Progenitor cell of endocrine pancreas (in vitro differentiated cells): Measurements from ENCODE around the gene MAGEB16. TPM values are rescaled to one million over a fixed set of nuclear protein-coding genes. Genes with fewer than 3 reads are reported as not detected.

ENCODE experiments used
- DNase-seq: peaks from one replicate; pipeline ENCODE4 v3.0.0; 2021; ENCODE audit warnings: low spot score; ENCODE audit not compliant: unreplicated experiment
- H3K27ac Mint-ChIP-seq: 2 replicates; pipeline ENCODE4 v1.8.0; 2021; ENCODE audit warnings: mild to moderate bottlenecking, moderate library complexity, mixed read lengths
- H3K27me3 Mint-ChIP-seq: 2 replicates; pipeline ENCODE4 v1.8.0; 2021; ENCODE audit warnings: mixed read lengths
- H3K36me3 Mint-ChIP-seq: 2 replicates; pipeline ENCODE4 v1.8.0; 2022; ENCODE audit warnings: mixed read lengths; ENCODE audit not compliant: insufficient read depth
- H3K4me1 Mint-ChIP-seq: 2 replicates; pipeline ENCODE4 v1.8.0; 2021; ENCODE audit warnings: low read depth, mixed read lengths
- H3K4me3 Mint-ChIP-seq: 2 replicates; pipeline ENCODE4 v1.8.0; 2021; ENCODE audit warnings: low read depth, mild to moderate bottlenecking, moderate library complexity, mixed read lengths
- H3K9me3 Mint-ChIP-seq: 2 replicates; pipeline ENCODE4 v1.8.0; 2021; ENCODE audit warnings: low read depth, mixed read lengths
- CTCF ChIP-seq: fragments of 200-600 bp; sonication (generic); IDR thresholded peaks from one replicate; pipeline ENCODE4 v1.5.0; 2021; ENCODE audit warnings: antibody characterized with exemption, mild to moderate bottlenecking; ENCODE audit not compliant: unreplicated experiment
- long read RNA-seq: library from polyadenylated mRNA; unstranded; transcript quantifications from one replicate; pipeline ENCODE4 v2.0.0, GENCODE V29; 2020
- total RNA-seq: library from RNA; stranded (reverse); gene quantifications from 2 replicates; pipeline ENCODE4 v1.2.1, GENCODE V29; 2021

MAGEB16 gene
- not detected in 2 replicates for total RNA-seq
- long read RNA-seq, partial matches to known transcripts: 0 of 1 reads
- long read RNA-seq, other reads (novel, unspliced or antisense): 1 of 1 reads

- Mint-ChIP-seq H3K27me3 (no peaks in the 10 kb centered on the region), H3K36me3 (peaks cover 1% of the 10 kb centered on the region), H3K27ac (no peak within 1 kb of the TSS), H3K4me3 (no peak within 1 kb of the TSS), H3K9me3 (peaks cover 35% of the 10 kb centered on the region), H3K4me1 (no peaks in the 10 kb centered on the region)
- no peak for TF ChIP-seq CTCF
- DNase-seq: no peak
Measured at GRCh38 chrX:35798042-35798441, at the start of gene MAGEB16. Gene MAGEB16, plus strand, starts transcription at chrX:35798342. Its CDS starts 3,855 bp downstream, at chrX:35802197.

- H3K4me3 Mint-ChIP-seq: no peak overlapping the region
- peaks cover 1% of the 10 kb centered on the region for H3K4me1 Mint-ChIP-seq
- H3K9me3 Mint-ChIP-seq: peaks cover 16% of the 10 kb centered on the region
- DNase-seq: no peak
- no peaks in the 10 kb centered on the region for H3K27me3 Mint-ChIP-seq
- H3K36me3 Mint-ChIP-seq: no peaks in the 10 kb centered on the region
- H3K27ac Mint-ChIP-seq: no peak overlapping the region
- TF ChIP-seq CTCF: no peak
Measured at GRCh38 chrX:35773958-35774564, 24.1 kb upstream of the MAGEB16 start.

- TF ChIP-seq CTCF: no peak
- Mint-ChIP-seq H3K36me3 (peaks cover 2% of the 10 kb centered on the region), H3K27me3 (no peaks in the 10 kb centered on the region), H3K9me3 (peaks cover 24% of the 10 kb centered on the region), H3K4me1 (peaks cover 16% of the 10 kb centered on the region), H3K4me3 (peak overlapping the region; percentile 33), H3K27ac (peak overlapping the region; percentile 79)
- DNase-seq: no peak
Measured at GRCh38 chrX:35785075-35785474, 13.1 kb upstream of the MAGEB16 start.

- TF ChIP-seq CTCF: no peak
- Mint-ChIP-seq H3K27me3 (no peaks in the 10 kb centered on the region), H3K27ac (peak overlapping the region; percentile 85), H3K4me1 (peaks cover 16% of the 10 kb centered on the region), H3K4me3 (peak overlapping the region; percentile 14), H3K9me3 (peaks cover 19% of the 10 kb centered on the region), H3K36me3 (peaks cover 2% of the 10 kb centered on the region)
- no peak for DNase-seq
Measured at GRCh38 chrX:35786271-35786670, 11.9 kb upstream of the MAGEB16 start.

GRCh38 chrX:35787867-35788266, 10.3 kb upstream of the MAGEB16 start:
- Mint-ChIP-seq H3K36me3 (peaks cover 2% of the 10 kb centered on the region), H3K4me3 (no peak overlapping the region), H3K4me1 (peaks cover 16% of the 10 kb centered on the region), H3K9me3 (peaks cover 18% of the 10 kb centered on the region), H3K27me3 (no peaks in the 10 kb centered on the region), H3K27ac (no peak overlapping the region)
- no peak for DNase-seq
- no peak for TF ChIP-seq CTCF
